IPS DF 4.7 (cell line): ENCODE results near the gene DHH.
"Not testable (repeated sequence)": the region's sequence is repeated elsewhere in the genome, so short reads cannot be mapped to it uniquely, and the experiment has no call there.

Source experiments
- DNase-seq: peaks from one replicate; pipeline ENCODE4 v3.0.0-alpha.2; 2013; ENCODE audit warnings: low spot score; ENCODE audit errors: extremely low read depth

Gene DHH

DNA sequence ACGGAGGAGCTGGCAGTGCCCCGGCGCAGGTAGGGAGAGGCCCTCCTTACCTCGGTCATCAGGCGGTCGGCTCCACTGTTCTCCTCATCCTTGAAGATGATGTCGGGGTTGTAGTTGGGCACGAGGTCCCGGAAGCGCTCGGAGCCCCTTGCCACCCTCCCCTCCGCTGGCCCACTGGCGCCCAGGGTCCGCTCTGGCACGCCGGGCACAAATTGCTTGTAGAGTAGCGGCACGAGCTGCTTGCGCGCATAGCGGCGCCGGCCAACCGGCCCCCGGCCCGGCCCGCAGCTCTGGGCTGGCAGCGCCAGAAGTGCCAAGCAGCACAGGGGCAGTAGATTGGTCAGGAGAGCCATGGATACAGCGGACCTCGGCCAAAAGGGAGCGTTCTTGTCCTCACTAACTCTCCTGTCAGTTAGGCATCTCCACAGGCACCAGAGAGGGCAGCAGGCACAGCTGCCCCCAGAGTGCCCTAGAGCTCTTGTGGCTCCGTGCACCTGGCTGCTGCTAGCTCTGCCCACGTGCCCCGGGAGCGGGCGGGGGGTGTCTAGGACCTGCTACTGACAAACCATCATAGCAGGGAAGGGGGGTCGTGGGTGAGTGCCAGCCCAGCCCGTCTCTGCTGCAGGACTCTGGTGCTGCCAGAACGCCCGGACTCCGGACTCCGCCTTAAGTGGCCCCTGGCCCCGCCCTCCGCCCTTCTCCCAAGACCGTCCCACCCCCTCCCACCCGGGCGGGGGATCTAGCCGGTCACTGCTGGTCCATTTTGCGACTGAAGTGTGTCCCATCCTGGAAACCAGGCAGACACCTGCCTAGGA lies at the start of gene DHH:
Gene DHH (minus strand): TSS at position 642 of the 815 bp plus-strand sequence. CDS start 289 bp downstream, at position 353.
- DNase-seq: no peak

- no peak for DNase-seq
Measured at GRCh38 chr12:49144384-49144783, 49.8 kb upstream of the DHH start.

DNA sequence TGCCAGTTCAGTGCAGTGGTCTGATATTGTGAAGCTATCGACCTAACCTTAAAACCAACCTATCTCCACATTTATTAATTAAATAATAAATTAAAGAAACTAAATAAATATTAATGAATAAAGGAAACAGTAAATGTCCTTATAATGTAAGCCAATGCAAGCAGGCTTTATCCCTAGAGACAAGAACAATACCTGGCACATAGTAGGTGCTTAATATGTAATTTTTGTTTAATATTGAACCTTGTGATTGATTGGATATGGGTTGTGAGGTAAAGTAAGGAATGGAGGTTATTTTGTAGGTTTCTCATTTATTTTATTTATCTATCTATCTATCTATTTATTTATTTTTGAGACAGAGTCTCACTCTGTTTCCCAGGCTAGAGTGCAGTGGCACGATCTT lies 44.4 kb upstream of the DHH start:
- no peak for DNase-seq

GRCh38 chr12:49138587-49138986 lies 44.0 kb upstream of the DHH start:
- no peak for DNase-seq

- DNase-seq: no peak
Measured at GRCh38 chr12:49137476-49137875, 42.9 kb upstream of the DHH start.

- DNase-seq: not testable (repeated sequence)
Measured at GRCh38 chr12:49136997-49137396, 42.4 kb upstream of the DHH start.

DNA sequence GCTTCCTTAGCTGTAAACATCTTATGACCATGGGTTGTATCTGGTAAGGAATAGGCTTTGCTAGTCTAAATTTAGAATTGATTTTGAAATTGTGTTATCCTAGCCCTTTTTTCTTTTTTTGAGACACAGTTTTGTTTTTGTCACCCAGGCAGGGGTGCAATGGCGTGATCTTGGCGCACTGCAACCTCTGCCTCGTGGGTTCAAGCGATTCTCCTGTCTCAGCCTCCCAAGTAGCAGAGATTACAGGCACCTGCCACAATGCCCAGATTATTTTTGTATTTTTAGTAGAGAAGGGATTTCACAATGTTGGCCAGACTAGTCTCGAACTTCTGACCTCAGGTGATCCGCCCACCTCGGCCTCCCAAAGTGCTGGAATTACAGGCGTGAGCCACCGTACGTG lies 39.0 kb upstream of the DHH start:
- DNase-seq: no peak

- DNase-seq: no peak
Measured at GRCh38 chr12:49133014-49133413, 38.4 kb upstream of the DHH start.

- no peak for DNase-seq
Measured at GRCh38 chr12:49131894-49132461, 37.4 kb upstream of the DHH start.

DNA sequence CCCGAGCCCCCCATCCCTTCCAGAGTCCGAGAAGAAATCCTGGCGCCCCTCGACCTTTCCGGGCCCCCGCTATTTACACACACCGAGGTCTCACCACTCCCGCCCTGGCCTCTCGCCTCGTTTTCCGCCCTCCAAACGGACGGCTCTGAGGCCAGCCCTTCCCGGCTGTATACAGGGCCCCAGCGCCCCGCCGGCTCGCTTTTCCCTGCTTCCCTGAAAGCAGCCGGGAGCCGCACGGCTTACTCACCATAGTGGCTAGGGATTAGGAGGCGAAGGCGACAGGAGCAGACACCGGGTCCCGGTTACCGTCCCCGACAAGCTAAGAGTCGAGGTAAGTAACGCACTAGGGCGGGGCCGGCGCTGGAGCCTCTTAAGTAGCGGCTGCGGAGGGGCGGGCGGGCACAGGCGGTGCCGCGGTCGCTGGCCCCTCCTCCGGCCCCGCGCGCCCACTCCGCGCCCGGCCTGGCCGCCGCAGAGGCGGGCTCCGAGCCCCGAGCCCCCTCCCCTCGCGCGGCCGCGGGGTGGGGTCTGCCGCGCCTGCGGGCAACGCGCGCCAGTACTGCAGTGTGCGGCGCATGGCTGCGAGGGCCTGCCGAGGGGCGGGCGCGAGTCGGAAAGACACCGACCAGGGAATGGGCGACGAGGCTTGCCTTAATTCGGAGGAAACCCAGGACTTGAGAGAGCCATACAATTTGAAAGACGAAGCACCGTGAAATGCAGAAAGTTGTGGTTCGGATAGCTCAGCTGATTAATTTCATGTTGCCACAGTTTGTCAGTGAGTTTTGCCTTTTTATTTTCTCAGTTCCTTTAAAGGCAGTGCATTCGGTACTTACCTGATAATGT lies 36.7 kb upstream of the DHH start, which contains the start of gene TUBA1B:
Gene TUBA1B (minus strand): TSS at position 345 of the 843 bp plus-strand sequence. CDS start 95 bp downstream, at position 250.
- no peak for DNase-seq

DNA sequence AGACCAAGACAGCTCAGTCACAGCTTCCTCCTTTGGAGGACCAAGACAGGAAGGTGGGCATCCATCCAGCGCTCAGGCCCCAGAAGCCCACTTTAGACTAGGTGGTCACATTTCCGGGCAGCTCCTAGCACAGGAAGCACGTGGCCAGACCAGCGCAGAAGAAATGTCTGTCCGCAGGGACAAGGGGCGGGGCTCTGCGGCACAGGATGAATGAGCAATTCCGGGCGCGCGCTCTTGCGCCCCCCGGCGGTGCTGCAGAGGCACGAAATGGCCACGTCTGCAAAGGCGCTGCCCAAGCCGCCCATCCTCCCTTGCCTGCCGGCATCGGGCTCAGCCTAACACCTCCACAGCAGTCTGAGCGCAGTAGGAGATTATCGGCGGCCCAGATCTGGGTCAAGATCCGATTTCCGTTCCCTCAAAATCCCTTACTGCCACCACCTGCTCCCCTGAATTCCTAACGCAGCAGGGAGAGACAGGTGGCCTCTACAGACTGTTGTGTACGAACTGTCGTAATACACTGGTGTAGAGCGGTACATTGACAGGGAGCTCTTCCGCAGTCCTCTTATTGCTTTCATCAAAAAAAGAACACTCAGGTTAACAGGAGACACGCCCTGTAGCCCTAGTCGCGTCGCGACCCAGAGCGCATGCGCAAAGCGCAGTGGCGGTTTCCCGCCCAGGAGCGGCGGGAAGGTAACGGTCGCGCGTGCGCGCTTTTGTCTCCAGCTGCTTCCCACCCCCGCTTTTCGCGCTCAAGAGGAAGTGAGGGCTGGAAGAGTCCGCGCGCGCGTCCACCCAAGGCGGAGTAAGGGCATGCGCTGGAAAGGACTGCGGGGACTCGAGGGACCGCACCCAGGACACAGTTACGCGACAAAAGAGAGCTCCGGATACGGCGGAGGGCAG lies 35.8 kb upstream of the DHH start:
- no peak for DNase-seq

DNA sequence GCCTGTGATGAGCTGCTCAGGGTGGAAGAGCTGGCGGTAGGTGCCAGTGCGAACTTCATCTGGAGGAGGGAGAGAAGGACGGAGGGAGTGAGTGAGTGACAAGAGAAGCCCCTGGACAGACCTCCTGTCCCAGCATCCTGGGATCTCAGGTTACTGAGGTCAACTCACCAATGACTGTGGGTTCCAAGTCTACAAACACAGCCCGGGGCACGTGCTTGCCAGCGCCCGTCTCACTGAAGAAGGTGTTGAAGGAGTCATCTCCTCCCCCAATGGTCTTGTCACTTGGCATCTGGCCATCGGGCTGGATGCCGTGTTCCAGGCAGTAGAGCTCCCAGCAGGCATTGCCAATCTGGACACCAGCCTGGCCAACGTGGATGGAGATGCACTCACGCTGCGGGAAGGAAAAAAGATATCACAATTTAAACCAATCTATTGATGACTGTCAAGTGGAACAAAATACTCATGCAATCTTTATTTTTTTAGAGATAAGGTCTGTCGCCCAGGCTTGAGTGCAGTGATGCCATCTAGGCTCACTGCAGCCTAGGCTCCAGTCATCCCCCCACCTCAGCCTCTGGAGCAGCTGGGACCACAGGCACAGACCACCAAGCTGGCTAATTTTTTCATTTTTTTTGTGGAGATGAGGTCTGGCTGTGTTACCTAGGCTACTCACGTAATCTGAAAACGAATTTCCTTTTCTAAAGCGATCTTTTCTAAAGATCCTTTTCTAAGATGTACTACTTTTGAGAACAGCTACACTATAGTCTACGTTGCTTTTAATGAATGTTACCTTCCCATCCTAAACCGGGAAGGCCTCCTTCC lies 34.9 kb upstream of the DHH start:
- DNase-seq: no peak

DNA sequence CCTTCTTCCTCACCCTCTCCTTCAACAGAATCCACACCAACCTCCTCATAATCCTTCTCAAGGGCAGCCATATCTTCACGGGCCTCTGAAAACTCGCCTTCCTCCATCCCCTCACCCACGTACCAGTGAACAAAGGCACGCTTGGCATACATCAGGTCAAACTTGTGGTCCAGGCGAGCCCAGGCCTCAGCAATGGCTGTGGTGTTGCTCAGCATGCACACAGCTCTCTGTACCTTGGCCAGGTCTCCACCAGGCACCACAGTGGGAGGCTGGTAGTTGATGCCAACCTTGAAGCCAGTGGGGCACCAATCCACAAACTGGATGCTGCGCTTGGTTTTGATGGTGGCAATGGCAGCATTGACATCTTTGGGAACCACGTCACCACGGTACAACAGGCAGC lies 33.4 kb upstream of the DHH start:
- not testable (repeated sequence) for DNase-seq

GRCh38 chr12:49126852-49127763 lies 32.5 kb upstream of the DHH start:
- no peak for DNase-seq

- DNase-seq: no peak
Measured at GRCh38 chr12:49121047-49121696, 26.6 kb upstream of the DHH start.

DNA sequence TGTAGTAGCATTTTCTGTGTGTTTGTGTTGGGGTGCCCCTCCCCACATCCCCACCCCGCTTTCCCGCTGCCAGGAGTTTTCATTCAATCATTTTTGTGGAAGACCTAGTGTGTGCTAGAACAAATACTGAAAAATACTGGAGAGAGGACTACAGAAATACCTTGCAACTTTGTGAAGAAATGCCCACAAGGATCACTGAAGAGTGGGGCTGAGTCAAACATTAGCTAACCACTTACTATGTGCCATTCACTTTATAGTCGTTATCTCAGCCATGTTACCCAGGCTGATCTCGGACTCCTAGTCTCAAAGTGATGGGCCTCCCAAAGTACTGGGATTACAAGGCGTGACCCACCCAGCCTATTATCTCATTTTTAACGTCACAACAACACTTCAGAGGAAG lies 16.6 kb upstream of the DHH start:
- DNase-seq: no peak

DNA sequence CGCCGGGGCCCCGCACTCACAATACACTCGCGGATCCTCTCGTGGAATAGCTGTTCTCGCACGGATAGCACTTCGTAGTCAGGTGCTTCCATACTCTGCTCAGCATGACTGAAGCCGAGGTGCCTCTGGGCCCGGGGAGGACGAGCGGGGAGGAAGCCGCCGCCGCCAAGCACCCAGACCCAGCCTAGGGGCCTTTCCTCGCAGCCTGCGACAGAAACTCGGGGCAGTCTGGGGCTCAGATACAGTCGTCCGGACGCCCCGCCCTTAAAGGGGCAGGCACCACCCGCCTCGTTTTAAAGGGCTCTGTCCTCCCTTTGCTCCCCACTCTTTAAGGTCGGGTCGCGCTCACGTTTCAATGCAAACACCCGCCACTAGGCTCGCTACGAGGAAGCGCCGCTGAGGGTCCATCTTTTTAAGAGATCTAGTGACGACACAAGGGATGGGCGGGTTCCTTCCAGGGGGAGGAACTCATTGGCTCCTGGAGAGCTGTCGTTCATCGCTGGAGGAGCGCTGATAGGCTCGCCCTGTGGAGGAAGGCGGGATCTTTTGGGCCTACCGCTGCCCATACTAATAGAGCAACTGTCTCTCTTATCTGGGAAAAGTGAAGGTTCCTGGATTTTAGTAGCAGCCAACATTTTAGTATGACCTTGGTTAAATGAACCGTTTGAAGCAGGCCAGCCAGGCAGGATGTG lies 16.0 kb upstream of the DHH start, which contains the start of gene LMBR1L:
Gene LMBR1L (minus strand): TSS at position 384 of the 692 bp plus-strand sequence. CDS start 292 bp downstream, at position 92.
- no peak for DNase-seq
